Gastroesophageal sphincter (tissue), 3 donors: ENCODE results near the gene FAM78B.

Source experiments
- POLR2A ChIP-seq, 2 donors: fragments of 450-650 bp; IDR thresholded peaks; one replicate each; pipeline ENCODE4 v1.6.1; 2017; ENCODE audit warnings: antibody characterized with exemption in 2 of 2, mild to moderate bottlenecking in 2 of 2, moderate library complexity in 1 of 2
- TF ChIP-seq, protein P1 (sequence below), 4 experiments: fragments of 200-600 bp in 2 of 4; fragments of 450-650 bp in 2 of 4; sonication (generic) in 1 of 4; IDR thresholded peaks; one replicate each; pipeline ENCODE4 v1.5.1; 2017 to 2019; ENCODE audit warnings: antibody characterized with exemption in 4 of 4, mild to moderate bottlenecking in 2 of 4, moderate library complexity in 2 of 4

DNA sequence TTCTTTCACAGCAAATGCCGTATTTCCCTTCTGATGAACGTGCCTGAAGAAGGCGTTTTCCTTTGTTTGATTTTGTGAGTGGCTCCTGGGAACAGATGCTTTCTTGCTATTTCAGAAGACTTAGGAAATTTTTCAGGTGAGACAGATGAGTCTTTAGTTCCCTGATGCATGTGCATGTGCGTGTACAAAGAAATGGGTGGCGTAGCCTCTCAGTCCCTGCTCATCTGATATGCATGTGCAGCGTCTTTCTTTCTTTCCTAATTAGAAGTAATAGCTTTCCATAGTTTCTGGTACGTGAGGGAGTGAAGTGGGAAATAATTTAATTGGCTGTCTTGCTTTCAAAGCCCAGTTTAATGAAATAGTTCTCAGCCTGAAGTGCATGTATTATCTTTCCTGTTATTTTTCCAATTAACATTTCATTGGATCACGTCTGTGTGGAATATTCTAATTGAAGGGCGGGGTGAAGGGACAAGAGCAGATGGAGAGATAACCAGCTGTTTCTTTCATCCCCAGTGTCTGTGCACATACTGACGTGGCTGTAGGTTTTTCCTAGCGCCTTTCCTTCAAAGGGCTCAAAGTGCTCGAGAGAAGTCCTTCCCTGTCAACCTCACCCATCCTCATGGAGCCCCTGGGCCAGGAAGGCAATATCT, 104.3 kb downstream of the FAM78B start:
- TF ChIP-seq POLR2A (IDR thresholded peaks at IDR 0.05): no peak
- TF ChIP-seq, protein P1, sequence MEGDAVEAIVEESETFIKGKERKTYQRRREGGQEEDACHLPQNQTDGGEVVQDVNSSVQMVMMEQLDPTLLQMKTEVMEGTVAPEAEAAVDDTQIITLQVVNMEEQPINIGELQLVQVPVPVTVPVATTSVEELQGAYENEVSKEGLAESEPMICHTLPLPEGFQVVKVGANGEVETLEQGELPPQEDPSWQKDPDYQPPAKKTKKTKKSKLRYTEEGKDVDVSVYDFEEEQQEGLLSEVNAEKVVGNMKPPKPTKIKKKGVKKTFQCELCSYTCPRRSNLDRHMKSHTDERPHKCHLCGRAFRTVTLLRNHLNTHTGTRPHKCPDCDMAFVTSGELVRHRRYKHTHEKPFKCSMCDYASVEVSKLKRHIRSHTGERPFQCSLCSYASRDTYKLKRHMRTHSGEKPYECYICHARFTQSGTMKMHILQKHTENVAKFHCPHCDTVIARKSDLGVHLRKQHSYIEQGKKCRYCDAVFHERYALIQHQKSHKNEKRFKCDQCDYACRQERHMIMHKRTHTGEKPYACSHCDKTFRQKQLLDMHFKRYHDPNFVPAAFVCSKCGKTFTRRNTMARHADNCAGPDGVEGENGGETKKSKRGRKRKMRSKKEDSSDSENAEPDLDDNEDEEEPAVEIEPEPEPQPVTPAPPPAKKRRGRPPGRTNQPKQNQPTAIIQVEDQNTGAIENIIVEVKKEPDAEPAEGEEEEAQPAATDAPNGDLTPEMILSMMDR (IDR thresholded peaks at IDR 0.05): no peak
